Left colon (tissue), 2 donors: ENCODE data around the gene CERS4. TPM values are rescaled to one million over a fixed set of nuclear protein-coding genes. Genes with fewer than 3 reads are reported as not detected.
"Not testable (repeated sequence)": the region's sequence is repeated elsewhere in the genome, so short reads cannot be mapped to it uniquely, and the experiment has no call there.

Experiments
- ATAC-seq: fragments of 200-7000 bp; cut with Tn5 transposase; one replicate; pipeline ENCODE4 v1.9.1; 2020; ENCODE audit warnings: mild to moderate bottlenecking, moderate library complexity
- DNase-seq, 2 donors: peaks; one replicate each; pipeline ENCODE4 v3.0.0-alpha.2; 2020
- intact Hi-C, 2 donors: fragments of 100-400 bp; cut with DNase I in 1 of 2; cut with micrococcal nuclease in 1 of 2; formaldehyde crosslinking; loops; one replicate each; pipeline versions ENCODE4 v1.11.2 to v1.14.0; 2022; cut with DNase I, micrococcal nuclease
- total RNA-seq, 2 donors: library from RNA; stranded (reverse); fragmentation: NEBNext Ultra II Directional; extraction: Animal tissue kit (Norgen Biotek cat#: 25700); gene quantifications; one replicate each; pipeline ENCODE4 v1.2.1, GENCODE V29; 2021
- donor health status: DM: no; HTN: no; CAD: no.
- donor health status: DM: yes; HTN: yes; CAD: no.

CERS4 gene
- total RNA-seq, 2 donors from 2014 or later: 3.8 to 7.3 TPM

DNA sequence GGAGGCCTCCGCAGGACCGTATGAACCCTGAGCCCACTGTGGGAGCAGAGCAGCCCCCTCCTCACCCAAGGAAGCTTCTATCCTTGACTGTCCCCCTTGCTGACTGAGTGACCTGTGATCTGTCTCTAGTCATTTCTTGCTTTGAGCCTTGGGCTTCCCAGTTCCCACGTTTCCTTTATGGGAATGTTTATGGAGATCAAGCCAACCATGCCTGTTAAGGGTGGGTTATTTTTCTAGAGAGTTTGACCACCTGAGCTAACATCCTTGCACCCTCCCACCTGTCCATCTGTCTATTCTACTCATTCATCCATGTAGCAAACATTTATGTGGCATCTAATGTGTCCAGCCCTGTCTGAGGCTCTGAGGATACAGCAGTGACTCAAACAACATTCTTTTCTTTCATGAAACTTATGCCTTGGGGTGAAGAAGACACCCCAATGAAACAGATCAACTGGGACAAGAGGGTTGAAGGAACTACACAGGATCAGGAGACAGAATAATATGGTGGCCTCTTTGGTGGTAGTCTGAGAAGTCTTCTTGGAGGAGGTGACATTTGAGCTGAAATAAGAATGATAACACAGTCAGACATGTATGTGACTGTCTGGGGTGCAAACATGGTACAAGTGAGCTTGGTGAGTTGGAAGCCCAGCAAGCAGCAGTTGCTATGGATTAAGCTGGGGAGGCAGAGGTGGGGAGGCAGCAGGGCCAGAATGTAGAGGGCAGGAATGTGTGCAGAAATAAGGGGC, 30.5 kb downstream of the CERS4 start:
- ATAC-seq (no peak), DNase-seq (no peak)
- intact Hi-C loops: no loop called here

DNA sequence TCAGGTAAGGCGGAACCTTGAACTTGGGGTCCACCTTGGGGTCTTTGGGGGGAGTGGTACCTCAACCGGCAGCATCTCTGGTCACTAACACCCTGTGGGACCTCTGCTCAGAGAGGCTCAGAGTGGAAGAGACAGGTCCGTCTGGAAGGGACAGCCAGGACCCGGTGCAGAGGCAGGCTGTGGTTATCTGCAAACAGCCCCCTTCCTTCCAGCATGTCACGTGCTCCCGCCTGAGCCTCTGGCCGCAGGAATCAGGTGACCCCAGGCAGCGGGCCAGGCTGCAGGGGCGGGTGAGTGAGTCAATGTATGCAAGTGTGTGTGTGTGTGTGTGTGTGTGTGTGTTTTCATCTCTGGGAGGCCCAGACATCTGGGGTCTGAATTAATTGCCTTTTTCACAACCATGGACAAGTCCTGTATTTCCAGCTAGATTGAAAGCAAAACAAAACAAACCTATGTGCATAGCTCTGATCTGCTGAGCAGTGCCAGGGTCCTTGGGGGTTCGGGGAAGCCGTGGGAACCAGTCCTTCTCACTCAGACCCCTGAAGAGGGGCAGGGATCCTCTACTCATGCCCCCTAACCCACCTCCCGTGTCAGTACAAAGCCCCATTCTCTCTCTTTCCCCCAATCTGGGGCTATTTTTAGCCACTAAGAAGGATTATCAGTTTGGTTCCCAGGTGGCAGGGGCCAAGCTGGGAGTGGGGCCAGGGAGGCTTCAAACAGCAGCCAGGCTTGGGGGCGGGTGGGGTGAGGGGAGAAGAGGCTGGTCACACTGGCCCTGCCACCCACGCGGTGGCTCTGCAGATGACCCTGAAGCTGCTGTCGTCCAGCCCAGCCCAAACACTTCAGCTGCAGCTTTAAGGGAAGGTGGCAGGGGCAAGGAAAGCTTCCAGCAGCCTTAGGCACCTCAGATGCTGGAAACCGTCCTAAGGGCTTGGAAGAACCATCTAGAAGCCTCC, 31.4 kb downstream of the CERS4 start:
- peak; percentile 57 for ATAC-seq
- peak; percentile 75 to 83 for DNase-seq
- intact Hi-C loops: no loop called here

DNA sequence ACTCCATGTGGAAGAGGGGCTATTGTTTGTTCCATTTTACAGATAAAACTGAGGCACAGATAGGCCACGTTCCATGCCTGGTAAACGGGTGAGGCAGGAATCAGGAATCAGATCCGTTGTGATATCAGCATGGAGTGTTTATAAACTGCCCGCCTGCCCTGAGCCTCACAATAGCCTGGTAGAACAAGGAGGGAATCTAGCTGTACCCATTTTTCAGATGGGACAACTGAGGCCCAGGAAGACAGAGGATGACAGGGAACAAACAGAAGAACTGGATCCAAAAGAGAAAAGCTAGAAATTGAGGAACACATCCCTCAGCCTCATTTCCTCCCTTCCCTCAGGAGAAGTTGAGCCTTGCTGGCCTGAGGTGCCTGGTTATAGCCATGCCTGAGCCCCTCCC, 32.5 kb downstream of the CERS4 start:
- ATAC-seq (no peak), DNase-seq (no peak)
- intact Hi-C loops: no loop called here

DNA sequence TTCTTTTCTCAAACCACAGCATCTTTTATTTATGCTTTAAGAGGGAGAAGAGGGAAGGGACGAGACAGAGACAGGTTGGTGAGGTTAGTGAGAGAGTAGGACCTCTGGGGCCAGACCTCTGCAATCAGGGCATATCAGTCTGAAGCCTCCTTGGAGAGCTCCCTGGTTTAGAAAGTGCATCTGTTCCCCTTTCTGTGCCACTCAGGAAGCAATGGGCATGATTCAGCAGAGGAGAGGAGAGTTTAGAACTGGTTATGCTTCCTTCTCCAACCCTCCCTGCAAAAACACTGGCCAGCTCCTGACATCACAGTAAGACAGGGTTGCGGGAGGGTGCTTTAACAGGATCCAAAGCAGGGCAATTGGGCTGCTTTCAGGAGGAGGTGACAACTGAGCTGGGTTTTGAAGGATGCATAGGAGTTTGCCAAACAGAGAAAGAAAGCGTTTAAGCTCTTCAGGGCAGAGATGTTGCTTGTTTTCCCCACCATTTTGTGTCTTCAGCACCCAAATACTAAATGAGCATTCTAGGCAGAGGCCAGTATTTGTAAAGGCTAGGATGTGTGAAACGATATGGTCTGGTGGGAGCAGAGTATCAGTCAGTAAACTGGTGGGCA, 33.1 kb downstream of the CERS4 start:
- DNase-seq (no peak), ATAC-seq (no peak)
- intact Hi-C loops: no loop called here

DNA sequence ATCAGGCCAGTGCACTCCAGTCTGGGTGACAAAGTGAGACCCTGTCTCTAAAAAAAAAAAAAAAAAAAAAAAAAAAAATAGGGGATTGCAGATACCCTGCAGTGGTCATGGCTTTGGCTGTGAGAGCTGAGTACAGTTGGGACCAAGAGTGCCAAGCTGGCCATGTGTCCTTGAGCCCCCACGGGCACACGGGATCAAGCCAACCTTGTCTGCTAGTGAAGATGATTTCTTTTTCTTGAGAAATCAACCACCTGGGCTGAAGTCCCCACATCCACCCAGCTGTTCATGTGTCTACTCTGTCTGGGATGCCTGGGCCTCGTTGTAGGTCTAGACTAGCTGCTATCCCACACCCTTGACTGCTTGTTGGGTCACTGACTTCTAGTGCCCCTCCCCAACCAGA, 34.0 kb downstream of the CERS4 start:
- no peak for DNase-seq
- intact Hi-C loops: no loop called here
- no peak for ATAC-seq

DNA sequence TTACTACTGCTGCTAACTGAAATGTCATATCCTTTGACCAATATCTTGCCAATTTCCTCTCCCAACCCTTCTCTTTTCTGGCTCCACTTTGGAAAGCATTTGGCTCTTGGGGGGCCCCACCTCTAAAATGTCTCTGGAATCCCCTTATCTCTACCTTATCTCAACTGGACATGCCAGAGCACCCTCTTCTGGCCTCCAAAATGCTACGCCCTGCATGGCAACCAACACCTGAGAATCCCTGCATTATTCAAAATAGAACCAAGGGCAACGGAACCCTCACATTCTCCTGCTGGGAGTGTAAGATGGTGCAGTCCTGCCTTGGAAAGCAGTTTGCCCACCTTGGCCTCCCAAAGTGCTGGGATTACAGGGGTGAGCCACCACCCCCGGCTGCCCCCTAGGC, 35.3 kb downstream of the CERS4 start:
- ATAC-seq (no peak), DNase-seq (no peak)
- intact Hi-C loops: no loop called here

DNA sequence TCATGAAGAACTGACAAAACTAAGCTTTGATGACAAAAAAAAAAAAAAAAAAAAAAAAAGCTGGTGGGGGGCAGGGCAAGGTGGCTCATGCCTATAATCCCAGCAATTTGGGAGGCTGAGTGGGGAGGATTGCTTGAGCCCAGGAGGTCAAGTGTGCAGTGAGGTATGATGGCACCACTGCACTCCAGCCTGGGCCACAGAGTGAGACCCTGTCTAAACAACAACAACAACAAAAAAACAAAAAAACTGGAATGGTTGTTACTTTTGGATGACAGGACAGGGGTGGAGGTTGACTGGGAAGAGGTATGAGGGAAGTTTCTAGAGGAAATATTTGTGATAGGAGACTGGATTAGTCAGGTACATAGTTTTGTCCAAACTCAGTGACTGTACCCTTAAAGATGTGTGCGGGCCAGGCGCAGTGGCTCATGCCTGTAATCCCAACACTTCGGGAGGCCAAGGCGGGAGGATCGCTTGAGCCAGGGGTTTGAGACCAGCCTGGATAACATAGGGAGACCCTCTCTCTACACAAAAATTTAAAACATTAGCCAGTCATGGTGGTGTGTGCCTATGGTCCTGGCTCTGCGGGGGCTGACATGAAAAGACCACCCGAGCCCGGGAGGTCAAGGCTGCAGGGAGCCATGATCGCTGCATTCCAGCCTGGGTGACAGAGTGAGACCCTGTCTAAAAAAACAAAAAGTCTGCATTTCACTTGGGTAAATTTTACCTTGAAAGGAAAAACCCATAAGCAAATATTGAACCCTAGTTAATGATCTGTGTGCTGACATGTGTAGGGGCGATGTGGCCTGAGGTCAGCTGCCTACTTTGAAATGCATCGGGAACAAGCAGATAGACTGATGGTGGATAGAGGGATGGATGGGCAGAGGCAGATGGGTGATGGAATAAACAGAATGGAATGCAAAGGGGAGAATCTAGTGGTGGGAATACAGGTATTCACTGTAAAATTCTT, 37.0 kb downstream of the CERS4 start:
- DNase-seq (no peak), ATAC-seq (no peak)
- intact Hi-C loops: no loop called here

DNA sequence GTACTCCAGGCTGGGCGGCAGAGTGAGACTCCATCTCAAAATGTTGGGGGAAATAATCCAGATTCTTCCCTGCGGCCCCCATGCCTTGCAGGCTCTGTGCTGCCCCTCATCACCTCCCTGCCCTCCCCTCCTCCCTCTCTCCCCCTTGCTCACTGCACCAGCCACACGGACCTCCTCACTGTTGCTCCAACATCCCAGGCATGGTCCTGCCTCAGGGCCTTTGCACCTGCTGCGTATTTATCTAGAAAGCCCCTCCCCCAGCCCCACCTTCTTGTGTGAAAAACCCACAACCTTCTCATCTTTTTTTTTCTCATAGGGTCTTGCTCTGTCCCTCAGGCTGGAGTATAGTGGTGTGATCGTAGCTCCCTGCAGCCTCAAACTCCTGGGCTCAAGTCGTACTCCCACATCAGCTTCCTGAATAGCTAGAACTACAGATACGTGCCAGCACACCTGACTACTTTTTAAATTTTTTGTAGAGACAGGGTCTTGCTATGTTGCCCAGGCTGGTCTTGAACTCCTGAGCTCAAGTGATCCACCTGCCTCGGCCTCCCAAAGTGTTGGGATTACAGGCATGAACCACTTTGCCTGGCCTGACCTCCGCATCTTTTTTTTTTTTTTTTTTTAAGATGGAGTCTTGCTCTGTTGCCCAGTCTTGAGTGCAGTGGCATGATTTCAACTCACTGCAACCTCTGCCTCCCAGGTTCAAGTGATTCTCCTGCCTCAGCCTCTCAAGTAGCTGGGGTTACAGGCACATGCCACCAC, 38.1 kb downstream of the CERS4 start:
- ATAC-seq, intact Hi-C loops, DNase-seq: not testable (repeated sequence)

DNA sequence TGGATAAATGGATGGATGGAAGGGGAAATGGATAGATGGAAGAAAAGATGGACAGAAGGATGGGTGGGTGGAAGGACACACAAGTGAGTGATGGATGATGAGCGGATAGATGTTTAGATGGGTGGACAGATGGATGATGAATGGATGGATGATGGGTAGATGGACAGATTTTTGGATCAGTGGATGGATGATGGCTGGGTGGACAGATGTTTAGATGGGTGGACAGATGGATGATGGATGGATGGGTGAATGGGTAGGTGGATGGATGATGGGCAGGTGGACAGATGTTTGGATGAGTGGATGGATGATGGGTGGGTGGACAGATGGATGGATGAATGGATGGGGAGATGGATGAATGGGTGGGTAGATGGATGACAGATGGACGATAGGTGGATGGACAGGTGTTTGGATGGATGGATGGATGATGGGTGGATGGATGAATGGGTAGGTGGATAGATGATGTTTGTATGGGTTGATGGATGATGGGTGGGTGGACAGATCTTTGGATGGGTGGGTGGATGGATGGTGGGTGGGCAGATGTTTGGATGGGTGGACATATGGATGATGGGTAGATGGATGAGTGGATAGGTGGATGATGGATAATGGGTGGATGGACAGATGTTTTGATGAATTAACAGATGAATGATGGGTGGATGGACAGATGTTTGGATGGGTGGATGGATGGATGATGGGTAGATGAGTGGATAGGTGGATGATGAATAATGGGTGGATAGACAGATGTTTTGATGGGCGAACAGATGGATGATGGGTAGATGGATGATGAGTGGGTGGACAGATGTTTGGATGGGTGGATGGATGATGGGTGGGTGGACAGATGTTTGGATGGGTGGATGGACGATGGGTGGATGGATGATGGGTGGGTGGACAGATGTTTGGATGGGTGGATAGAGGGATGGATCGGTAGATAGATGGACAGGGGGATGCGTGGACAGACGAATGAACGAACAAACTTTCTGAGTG, 39.5 kb downstream of the CERS4 start:
- intact Hi-C loops: no loop called here
- DNase-seq (no peak), ATAC-seq (no peak)

DNA sequence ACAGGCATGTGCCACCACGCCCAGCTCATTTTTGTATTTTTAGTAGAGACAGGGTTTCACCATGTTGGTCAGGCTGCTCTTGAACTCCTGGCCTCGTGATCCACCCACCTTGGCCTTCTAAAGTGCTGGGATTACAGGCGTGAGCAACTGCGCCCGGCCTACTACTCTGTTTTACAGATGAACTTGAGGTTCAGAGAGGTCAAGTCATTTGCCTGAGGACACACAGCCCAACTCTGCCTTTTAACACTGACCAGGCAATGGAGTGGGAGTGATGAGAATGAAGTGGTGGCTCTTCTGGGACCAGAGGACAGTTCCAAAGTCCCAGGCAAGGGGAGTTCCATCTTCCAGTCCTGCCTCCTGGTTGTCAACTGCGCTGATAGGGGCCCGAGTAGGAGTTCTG, 41.4 kb downstream of the CERS4 start:
- ATAC-seq (no peak), DNase-seq (no peak)
- intact Hi-C loops: loop anchor here in 1 of 2 donors (10.0 kb wide), 1 partner anchor 96 kb away; no protein-coding TSS in a partner anchor

DNA sequence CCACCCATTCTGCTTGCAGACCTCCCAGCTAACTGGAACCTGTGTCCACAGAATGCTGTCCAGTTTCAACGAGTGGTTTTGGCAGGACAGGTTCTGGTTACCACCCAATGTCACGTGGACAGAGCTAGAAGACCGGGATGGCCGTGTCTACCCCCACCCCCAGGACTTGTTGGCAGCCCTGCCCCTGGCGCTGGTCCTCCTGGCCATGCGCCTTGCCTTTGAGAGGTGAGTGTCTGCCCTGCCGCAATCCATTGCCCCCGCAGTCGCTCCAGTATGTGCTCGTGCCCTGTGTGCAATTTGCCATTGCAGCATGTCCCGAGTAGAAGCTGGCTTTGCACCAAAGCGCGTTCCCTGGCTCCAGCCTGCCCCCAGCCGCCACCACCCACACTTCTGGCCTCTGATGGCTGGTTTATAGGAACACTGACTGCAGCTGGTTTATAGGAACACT, 41.9 kb downstream of the CERS4 start:
- ATAC-seq: peak; percentile 14
- peak in 1 of 2 donors; percentile 70 for DNase-seq
- intact Hi-C loops: loop anchor here in 1 of 2 donors (10.0 kb wide), 1 partner anchor 96 kb away; no protein-coding TSS in a partner anchor

DNA sequence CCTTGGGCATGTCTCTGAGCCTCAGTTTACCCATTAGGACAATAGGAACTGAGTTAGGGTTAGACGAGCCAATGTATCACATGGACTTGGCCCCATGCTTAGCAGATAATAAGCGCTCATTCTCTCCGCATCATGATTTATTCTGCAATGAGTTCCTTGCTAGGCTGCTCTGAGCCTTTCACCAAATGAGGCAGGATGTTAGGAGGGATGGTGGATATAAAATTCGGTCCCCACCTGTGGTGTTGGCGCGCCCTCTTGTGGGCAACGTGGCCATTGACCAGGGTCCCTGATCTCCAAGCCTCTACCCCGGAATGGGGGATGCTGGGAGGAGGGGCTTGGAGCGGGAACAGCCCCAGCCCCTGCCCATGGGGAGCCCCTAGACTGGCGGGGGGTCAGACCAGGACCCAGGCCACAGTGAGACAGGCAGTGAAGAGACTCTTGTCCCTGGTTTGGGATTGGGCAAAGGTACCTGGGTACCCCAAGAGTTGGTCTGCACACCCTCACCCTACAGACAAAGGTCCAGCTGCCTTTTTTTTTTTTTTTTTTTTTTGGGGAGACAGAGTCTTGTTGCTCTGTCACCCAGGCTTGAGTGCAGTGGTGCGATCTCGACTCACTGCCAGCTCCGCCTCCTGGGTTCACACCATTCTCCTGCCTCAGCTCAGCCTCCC, 43.9 kb downstream of the CERS4 start:
- ATAC-seq (peak; percentile 94), DNase-seq (peak; percentile 61 to 88)
- intact Hi-C loops: loop anchor here (2.0 to 10.0 kb wide), 2 partner anchors 94 to 98 kb away; no protein-coding TSS in a partner anchor

DNA sequence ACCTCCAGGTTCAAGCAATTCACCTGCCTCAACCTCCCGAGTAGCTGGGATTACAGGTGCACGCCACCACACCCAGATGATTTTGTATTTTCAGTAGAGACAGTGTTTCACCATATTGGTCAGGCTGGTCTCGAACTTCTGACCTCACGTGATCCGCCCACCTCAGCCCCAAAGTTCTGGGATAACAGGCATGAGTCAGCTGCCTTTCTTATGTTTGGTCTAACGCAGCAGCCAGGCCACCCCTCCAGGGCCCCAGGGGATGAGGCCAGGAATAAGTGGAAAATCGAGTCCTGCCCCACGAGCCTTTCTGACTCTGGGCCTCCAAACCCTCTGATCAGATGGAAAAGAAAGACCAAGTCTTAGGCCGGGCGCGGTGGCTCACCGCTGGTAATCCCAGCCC, 44.5 kb downstream of the CERS4 start:
- no peak for ATAC-seq
- DNase-seq: no peak
- intact Hi-C loops: loop anchor here (2.0 to 10.0 kb wide), 2 partner anchors 95 to 99 kb away; no protein-coding TSS in a partner anchor

DNA sequence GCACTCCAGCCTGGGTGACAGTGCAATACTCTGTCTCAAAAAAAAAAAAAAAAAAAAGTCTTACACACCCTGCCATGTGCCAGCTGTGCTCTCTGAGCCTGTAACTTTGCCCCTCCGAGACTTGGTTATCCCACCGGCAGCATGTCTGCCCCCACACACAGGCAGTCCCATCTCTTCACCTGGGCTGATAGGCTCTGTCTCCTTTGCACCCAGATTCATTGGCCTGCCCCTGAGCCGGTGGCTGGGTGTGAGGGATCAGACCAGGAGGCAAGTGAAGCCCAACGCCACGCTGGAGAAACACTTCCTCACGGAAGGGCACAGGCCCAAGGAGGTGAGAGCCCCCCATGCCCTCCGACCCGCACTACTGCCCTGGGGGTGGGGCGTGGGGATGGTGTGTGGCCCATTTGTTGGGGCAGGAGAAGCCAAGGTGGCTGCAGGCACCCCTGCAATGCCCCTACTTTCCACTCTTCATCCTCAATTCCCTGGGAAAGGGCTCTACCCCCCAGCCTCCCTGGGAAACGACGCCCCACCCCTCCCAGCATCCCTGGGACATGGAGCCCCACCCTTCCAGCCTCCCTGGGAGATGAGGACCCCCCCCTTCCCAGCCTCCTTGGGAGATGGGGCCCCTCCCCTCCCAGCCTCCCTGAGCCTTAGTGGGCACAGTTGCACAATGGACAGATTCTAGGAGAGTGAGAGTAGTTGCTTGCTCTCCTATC, 45.3 kb downstream of the CERS4 start:
- no peak for ATAC-seq
- DNase-seq: no peak
- intact Hi-C loops: loop anchor here in 1 of 2 donors (10.0 kb wide), 1 partner anchor 100 kb away; no protein-coding TSS in a partner anchor
